GM12874 (cell line): ENCODE measurements around the gene DND1.

ENCODE experiments used
- CTCF ChIP-seq: IDR thresholded peaks from 2 replicates; pipeline ENCODE4 v1.5.1; 2011; ENCODE audit warnings: low read depth, mild to moderate bottlenecking, control low read depth, low read length, moderate library complexity; ENCODE audit not compliant: insufficient read depth

The DND1 gene

DNA sequence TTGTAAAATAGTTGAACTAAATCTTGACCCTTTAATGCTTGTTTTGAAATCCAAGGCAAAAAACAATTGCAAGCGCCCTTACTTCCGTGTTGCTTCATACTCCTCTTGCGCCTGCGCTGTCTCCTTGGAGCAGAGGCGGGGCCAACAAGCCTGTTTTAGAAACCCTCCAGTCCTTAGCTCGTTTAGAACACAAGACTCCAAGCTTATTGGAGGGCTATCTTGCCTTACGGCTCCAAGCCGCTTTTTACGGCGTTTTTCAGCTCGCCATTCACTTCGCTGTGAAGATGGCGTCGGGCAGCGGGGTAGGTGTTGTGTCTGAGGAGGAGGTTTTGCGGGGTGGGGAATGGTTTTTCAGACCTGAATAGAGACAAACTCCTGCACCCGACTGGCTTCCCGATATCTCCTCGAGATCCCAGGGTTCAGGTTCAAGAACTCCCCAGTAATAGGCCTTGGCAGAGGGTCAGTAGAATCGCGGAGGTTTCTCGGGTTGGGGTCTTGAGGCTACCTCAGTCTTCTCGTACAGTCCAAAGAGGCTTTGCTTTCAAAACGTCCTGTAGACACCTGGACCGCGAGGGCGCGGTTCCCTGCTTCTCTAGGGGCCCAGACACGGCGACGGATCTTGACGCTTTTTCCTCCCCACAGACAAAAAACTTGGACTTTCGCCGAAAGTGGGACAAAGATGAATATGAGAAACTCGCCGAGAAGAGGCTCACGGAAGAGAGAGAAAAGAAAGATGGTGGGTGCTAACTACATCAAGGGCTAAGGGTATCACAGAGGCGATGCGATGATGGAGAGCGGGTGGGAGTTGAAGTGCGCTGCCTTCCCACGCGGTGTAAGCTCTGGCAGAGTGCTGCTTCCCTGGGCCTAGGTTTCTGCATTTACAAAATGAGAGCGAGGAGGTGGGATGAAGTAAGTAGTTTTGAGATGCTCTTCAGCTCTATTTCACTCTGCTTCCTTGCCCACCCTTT, 27.1 kb upstream of the DND1 start, which contains the start of gene ZMAT2:
Gene ZMAT2 (plus strand): TSS at position 271 of the 968 bp plus-strand sequence. CDS start 14 bp downstream, at position 285.
- TF ChIP-seq CTCF = no peak

DNA sequence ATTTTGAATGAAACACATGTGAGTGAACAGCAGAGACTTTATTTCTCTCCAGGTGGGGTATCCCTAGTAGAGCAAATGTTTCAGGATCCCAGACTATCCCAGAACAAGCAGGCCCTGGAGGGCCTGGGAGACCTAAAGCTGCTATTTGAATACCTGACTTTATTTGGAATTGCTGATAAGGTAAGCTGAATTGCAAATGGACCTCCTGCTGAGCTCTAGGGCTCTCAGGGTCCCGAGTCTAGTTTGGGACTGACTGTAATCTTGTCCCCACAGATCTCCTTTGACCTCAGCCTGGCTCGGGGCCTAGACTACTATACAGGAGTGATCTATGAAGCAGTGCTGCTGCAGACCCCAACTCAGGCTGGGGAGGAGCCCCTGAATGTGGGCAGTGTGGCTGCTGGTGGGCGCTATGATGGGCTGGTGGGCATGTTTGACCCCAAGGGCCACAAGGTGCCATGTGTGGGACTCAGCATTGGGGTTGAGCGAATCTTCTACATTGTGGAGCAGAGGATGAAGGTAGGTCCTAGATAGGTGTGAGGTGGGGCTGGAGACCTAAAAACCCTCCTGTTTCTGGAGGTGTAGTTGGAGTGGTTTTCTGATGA, 23.6 kb upstream of the DND1 start:
- TF ChIP-seq CTCF = no peak

GRCh38 chr5:140694276-140694675, 20.9 kb upstream of the DND1 start:
- no peak for TF ChIP-seq CTCF

DNA sequence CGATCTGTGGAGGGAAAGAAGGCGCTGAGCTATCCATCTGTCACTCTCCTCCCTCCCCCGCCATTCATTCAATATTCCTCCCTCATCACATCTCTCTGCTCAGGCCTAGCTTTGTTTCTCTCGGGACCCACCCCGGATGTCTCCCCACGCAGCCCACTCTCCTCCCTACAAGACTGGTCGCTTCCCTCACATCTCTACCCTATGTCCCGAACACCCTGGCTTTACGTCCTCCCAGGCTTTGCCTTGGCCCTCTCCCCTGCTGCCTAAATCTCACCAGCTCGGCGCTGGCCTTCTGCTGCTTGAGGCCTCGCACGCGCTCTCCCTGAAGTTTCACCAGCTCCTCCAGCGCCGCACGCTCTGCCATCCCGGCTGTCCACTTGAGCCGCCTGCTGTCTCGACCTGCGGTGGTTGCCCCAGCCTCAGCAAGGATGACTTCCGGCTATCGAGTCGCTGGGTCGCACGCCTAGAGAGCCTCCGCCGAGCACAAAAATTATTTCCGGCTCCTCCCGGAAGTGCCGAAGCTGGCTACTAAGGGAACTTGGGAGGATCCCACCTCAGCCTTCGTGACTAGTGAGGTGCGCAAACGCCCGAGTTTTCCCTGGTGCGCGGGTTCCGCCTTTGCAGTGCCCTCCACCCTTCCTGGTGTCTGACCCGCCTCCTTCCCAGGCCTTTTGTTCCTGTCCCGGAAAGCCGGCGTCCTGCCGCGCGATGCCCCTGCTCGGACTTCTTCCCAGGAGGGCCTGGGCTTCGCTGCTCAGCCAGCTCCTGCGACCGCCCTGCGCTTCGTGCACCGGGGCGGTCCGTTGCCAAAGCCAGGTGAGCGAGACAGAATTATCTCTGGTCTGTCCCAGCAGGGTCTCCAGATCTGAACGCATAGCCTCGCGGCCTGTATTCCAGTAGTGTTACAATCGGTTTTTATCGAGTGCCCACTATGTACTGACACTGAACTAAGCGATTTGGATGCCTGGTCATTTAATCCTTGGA, 17.9 kb upstream of the DND1 start, which contains the start of the genes HARS1 and HARS2:
Gene HARS1 (minus strand): TSS at position 430 of the 984 bp plus-strand sequence. CDS start 66 bp downstream, at position 364.
Gene HARS2 (plus strand): TSS at position 515 of the 984 bp plus-strand sequence. CDS start 194 bp downstream, at position 709.
- no peak for TF ChIP-seq CTCF

GRCh38 chr5:140690376-140690932, 17.1 kb upstream of the DND1 start:
- no peak for TF ChIP-seq CTCF

DNA sequence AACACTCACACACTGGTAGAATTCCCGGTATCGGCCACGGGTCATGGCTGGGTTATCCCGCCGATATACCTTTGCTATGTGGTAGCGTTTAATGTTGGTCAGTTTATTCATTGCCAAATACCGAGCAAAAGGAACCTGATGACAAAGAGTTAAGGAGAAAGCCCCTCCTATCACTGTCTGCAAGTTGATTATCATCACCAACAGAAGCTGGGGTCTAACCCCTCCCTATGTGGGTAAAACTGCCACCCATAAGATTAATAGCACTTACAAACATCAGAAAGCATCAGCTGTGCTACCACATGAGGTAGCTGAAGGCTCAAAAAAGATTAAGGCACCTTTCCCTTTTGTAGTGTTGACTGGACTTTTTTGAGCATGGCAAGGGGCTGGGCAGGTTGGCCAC, 5.6 kb upstream of the DND1 start:
- TF ChIP-seq CTCF = no peak
